CD8-positive, alpha-beta memory T cell (primary cell): ENCODE measurements around the gene USH2A. TPM values are rescaled to one million over a fixed set of nuclear protein-coding genes. Genes with fewer than 3 reads are reported as not detected.

Experiments used
- CTCF ChIA-PET: fragments of 350-600 bp; sonication (Branson Sonifier 250); formaldehyde crosslinking; loops from one replicate; lab custom pipeline; 2021; ENCODE audit warnings: antibody characterized with exemption; lab: Charles Lee
- POLR2A ChIA-PET: fragments of 350-600 bp; sonication (Branson Sonifier 250); formaldehyde crosslinking; loops from one replicate; lab custom pipeline; 2021; ENCODE audit warnings: antibody characterized with exemption; lab: Charles Lee
- DNase-seq, 5 donors: peaks; one replicate each; pipeline versions ENCODE4 v3.0.0 to v3.0.0-alpha.2; 2020 to 2022; ENCODE audit warnings: mixed read lengths in 1 of 5
- H3K27ac ChIP-seq: one replicate; pipeline ENCODE4 v1.7.0; 2013; ENCODE audit warnings: low read depth, mild to moderate bottlenecking, low read length, moderate library complexity
- H3K27me3 ChIP-seq: 2 replicates; pipeline ENCODE4 v1.7.0; 2013; ENCODE audit warnings: low read length, mild to moderate bottlenecking; ENCODE audit not compliant: insufficient read depth, poor library complexity, severe bottlenecking
- H3K36me3 ChIP-seq: 2 replicates; pipeline ENCODE4 v1.7.0; 2013; ENCODE audit warnings: mild to moderate bottlenecking, low read length, moderate library complexity; ENCODE audit not compliant: insufficient read depth
- H3K4me1 ChIP-seq: 2 replicates; pipeline ENCODE4 v1.7.0; 2013; ENCODE audit warnings: mild to moderate bottlenecking, low read length, moderate library complexity; ENCODE audit not compliant: insufficient read depth
- H3K4me3 ChIP-seq: 2 replicates; pipeline ENCODE4 v1.7.0; 2013; ENCODE audit warnings: mild to moderate bottlenecking, low read length
- H3K9me3 ChIP-seq: 2 replicates; pipeline ENCODE4 v1.7.0; 2013; ENCODE audit warnings: mild to moderate bottlenecking, low read length
- H3K27ac Mint-ChIP-seq, 8 donors: one replicate each; pipeline ENCODE4 v1.8.0; 2020 to 2021; ENCODE audit warnings: mixed read lengths in 8 of 8, mild to moderate bottlenecking in 6 of 8, inconsistent platforms in 3 of 8, moderate library complexity in 3 of 8
- H3K27me3 Mint-ChIP-seq, 2 donors: one replicate each; pipeline ENCODE4 v1.8.0; 2020 to 2021; ENCODE audit warnings: mixed read lengths in 2 of 2, mild to moderate bottlenecking in 1 of 2, moderate library complexity in 1 of 2
- H3K36me3 Mint-ChIP-seq, 3 donors: one replicate each; pipeline ENCODE4 v1.8.0; 2020 to 2021; ENCODE audit warnings: mixed read lengths in 3 of 3, inconsistent platforms in 1 of 3, mild to moderate bottlenecking in 1 of 3
- H3K4me1 Mint-ChIP-seq, 3 donors: one replicate each; pipeline ENCODE4 v1.8.0; 2020 to 2021; ENCODE audit warnings: mixed read lengths in 3 of 3, inconsistent platforms in 1 of 3, mild to moderate bottlenecking in 1 of 3
- H3K4me3 Mint-ChIP-seq, 7 donors: one replicate each; pipeline ENCODE4 v1.8.0; 2020 to 2021; ENCODE audit warnings: mixed read lengths in 7 of 7, mild to moderate bottlenecking in 6 of 7, moderate library complexity in 4 of 7, inconsistent platforms in 2 of 7
- H3K9me3 Mint-ChIP-seq, 5 donors: one replicate each; pipeline ENCODE4 v1.8.0; 2020 to 2022; ENCODE audit warnings: mixed read lengths in 5 of 5, mild to moderate bottlenecking in 3 of 5, moderate library complexity in 2 of 5, inconsistent platforms in 1 of 5
- polyA plus RNA-seq: library from polyadenylated mRNA; unstranded; fragments of 300-500 nt; fragmentation: Illumina TruSeq; gene quantifications from one replicate; pipeline ENCODE4 v1.2.3, GENCODE V29; 2021
- total RNA-seq, 2 experiments: library from RNA; stranded (reverse); gene quantifications; one replicate each; pipeline ENCODE4 v1.2.3, GENCODE V29; 2021

Gene USH2A
- total and polyA plus RNA-seq, 3 experiments from 2014 or later = not detected

GRCh38 chr1:215710899-215711225 is 712.4 kb downstream of the USH2A start:
- Histone ChIP-seq H3K9me3 (no peaks in the 10 kb centered on the region), H3K36me3 (no peaks in the 10 kb centered on the region), H3K27me3 (no peaks in the 10 kb centered on the region), H3K27ac (no peak overlapping the region), H3K4me3 (no peak overlapping the region), H3K4me1 (no peaks in the 10 kb centered on the region)
- ChIA-PET POLR2A (no interaction called here), CTCF (no interaction called here)
- DNase-seq = no peak
- Mint-ChIP-seq H3K27ac (no peak overlapping the region), H3K9me3 (peaks cover 0 to 7% (median 5%) of the 10 kb centered on the region in 5 donors), H3K27me3 (no peaks in the 10 kb centered on the region), H3K4me1 (no peaks in the 10 kb centered on the region), H3K36me3 (no peaks in the 10 kb centered on the region), H3K4me3 (no peak overlapping the region)

GRCh38 chr1:215710036-215710898 is 713.0 kb downstream of the USH2A start:
- Histone ChIP-seq H3K9me3 (no peaks in the 10 kb centered on the region), H3K4me1 (no peaks in the 10 kb centered on the region), H3K36me3 (no peaks in the 10 kb centered on the region), H3K4me3 (no peak overlapping the region), H3K27ac (no peak overlapping the region), H3K27me3 (no peaks in the 10 kb centered on the region)
- ChIA-PET CTCF (no interaction called here), POLR2A (no interaction called here)
- no peaks in the 10 kb centered on the region for H3K4me1 Mint-ChIP-seq
- no peaks in the 10 kb centered on the region for H3K27me3 Mint-ChIP-seq
- no peak overlapping the region for H3K4me3 Mint-ChIP-seq
- peaks cover 0 to 7% (median 7%) of the 10 kb centered on the region in 5 donors for H3K9me3 Mint-ChIP-seq
- DNase-seq = no peak
- H3K36me3 Mint-ChIP-seq = no peaks in the 10 kb centered on the region
- no peak overlapping the region for H3K27ac Mint-ChIP-seq

- no peak overlapping the region for H3K4me3 ChIP-seq
- no peak overlapping the region for H3K27ac Mint-ChIP-seq
- POLR2A ChIA-PET = no interaction called here
- peaks cover 9 to 30% (median 18%) of the 10 kb centered on the region in 5 donors for H3K9me3 Mint-ChIP-seq
- H3K27me3 ChIP-seq = no peaks in the 10 kb centered on the region
- no peaks in the 10 kb centered on the region for H3K27me3 Mint-ChIP-seq
- DNase-seq = no peak
- H3K4me3 Mint-ChIP-seq = no peak overlapping the region
- no peaks in the 10 kb centered on the region for H3K9me3 ChIP-seq
- H3K36me3 Mint-ChIP-seq = peaks cover 0 to 5% (median 0%) of the 10 kb centered on the region in 3 donors
- no peaks in the 10 kb centered on the region for H3K4me1 Mint-ChIP-seq
- no peak overlapping the region for H3K27ac ChIP-seq
- H3K4me1 ChIP-seq = no peaks in the 10 kb centered on the region
- H3K36me3 ChIP-seq = no peaks in the 10 kb centered on the region
- CTCF ChIA-PET = no interaction called here
Observed at GRCh38 chr1:215704089-215704860, 719.0 kb downstream of the USH2A start.

GRCh38 chr1:215682232-215682631 is 741.0 kb downstream of the USH2A start:
- Histone ChIP-seq H3K27ac (no peak overlapping the region), H3K27me3 (no peaks in the 10 kb centered on the region), H3K9me3 (no peaks in the 10 kb centered on the region), H3K4me3 (no peak overlapping the region), H3K4me1 (no peaks in the 10 kb centered on the region), H3K36me3 (no peaks in the 10 kb centered on the region)
- no peak overlapping the region for H3K27ac Mint-ChIP-seq
- H3K27me3 Mint-ChIP-seq = no peaks in the 10 kb centered on the region
- ChIA-PET CTCF (no interaction called here), POLR2A (no interaction called here)
- no peaks in the 10 kb centered on the region for H3K4me1 Mint-ChIP-seq
- H3K4me3 Mint-ChIP-seq = no peak overlapping the region
- DNase-seq = no peak
- H3K9me3 Mint-ChIP-seq = peaks cover 0 to 5% (median 0%) of the 10 kb centered on the region in 5 donors
- H3K36me3 Mint-ChIP-seq = no peaks in the 10 kb centered on the region

GRCh38 chr1:215681041-215681440 is 742.2 kb downstream of the USH2A start:
- Mint-ChIP-seq H3K4me3 (no peak overlapping the region), H3K9me3 (peaks cover 0 to 5% (median 0%) of the 10 kb centered on the region in 5 donors), H3K27me3 (no peaks in the 10 kb centered on the region), H3K36me3 (no peaks in the 10 kb centered on the region), H3K4me1 (no peaks in the 10 kb centered on the region), H3K27ac (no peak overlapping the region)
- H3K4me1 ChIP-seq = no peaks in the 10 kb centered on the region
- no peaks in the 10 kb centered on the region for H3K27me3 ChIP-seq
- no peak for DNase-seq
- no peaks in the 10 kb centered on the region for H3K36me3 ChIP-seq
- H3K4me3 ChIP-seq = no peak overlapping the region
- H3K9me3 ChIP-seq = no peaks in the 10 kb centered on the region
- POLR2A ChIA-PET = no interaction called here
- H3K27ac ChIP-seq = no peak overlapping the region
- CTCF ChIA-PET = no interaction called here

- POLR2A ChIA-PET = no interaction called here
- Mint-ChIP-seq H3K27me3 (no peaks in the 10 kb centered on the region), H3K36me3 (no peaks in the 10 kb centered on the region), H3K4me3 (no peak overlapping the region), H3K9me3 (peaks cover 0 to 5% (median 2%) of the 10 kb centered on the region in 5 donors), H3K4me1 (no peaks in the 10 kb centered on the region), H3K27ac (no peak overlapping the region)
- H3K9me3 ChIP-seq = no peaks in the 10 kb centered on the region
- CTCF ChIA-PET = no interaction called here
- no peak overlapping the region for H3K27ac ChIP-seq
- H3K27me3 ChIP-seq = no peaks in the 10 kb centered on the region
- H3K36me3 ChIP-seq = no peaks in the 10 kb centered on the region
- no peak for DNase-seq
- H3K4me1 ChIP-seq = no peaks in the 10 kb centered on the region
- H3K4me3 ChIP-seq = no peak overlapping the region
Observed at GRCh38 chr1:215679231-215679630, 744.0 kb downstream of the USH2A start.

- Mint-ChIP-seq H3K4me3 (no peak overlapping the region), H3K9me3 (peaks cover 2 to 6% (median 3%) of the 10 kb centered on the region in 5 donors), H3K27me3 (no peaks in the 10 kb centered on the region), H3K36me3 (no peaks in the 10 kb centered on the region), H3K27ac (no peak overlapping the region), H3K4me1 (no peaks in the 10 kb centered on the region)
- Histone ChIP-seq H3K27ac (no peak overlapping the region), H3K27me3 (no peaks in the 10 kb centered on the region), H3K36me3 (no peaks in the 10 kb centered on the region), H3K4me3 (no peak overlapping the region), H3K9me3 (no peaks in the 10 kb centered on the region), H3K4me1 (no peaks in the 10 kb centered on the region)
- ChIA-PET POLR2A (no interaction called here), CTCF (no interaction called here)
- no peak for DNase-seq
Observed at GRCh38 chr1:215677112-215677511, 746.1 kb downstream of the USH2A start.

GRCh38 chr1:215673943-215674342 is 749.3 kb downstream of the USH2A start:
- POLR2A ChIA-PET = no interaction called here
- H3K27me3 Mint-ChIP-seq = no peaks in the 10 kb centered on the region
- H3K9me3 Mint-ChIP-seq = peaks cover under 1 to 10% (median 5%) of the 10 kb centered on the region in 5 donors
- H3K4me1 Mint-ChIP-seq = no peaks in the 10 kb centered on the region
- CTCF ChIA-PET = no interaction called here
- H3K36me3 ChIP-seq = no peaks in the 10 kb centered on the region
- H3K27me3 ChIP-seq = no peaks in the 10 kb centered on the region
- H3K36me3 Mint-ChIP-seq = no peaks in the 10 kb centered on the region
- no peak overlapping the region for H3K27ac ChIP-seq
- H3K4me1 ChIP-seq = no peaks in the 10 kb centered on the region
- H3K27ac Mint-ChIP-seq = no peak overlapping the region
- no peak for DNase-seq
- H3K4me3 Mint-ChIP-seq = no peak overlapping the region
- H3K4me3 ChIP-seq = no peak overlapping the region
- no peaks in the 10 kb centered on the region for H3K9me3 ChIP-seq
